HL-60/S4 (cell line): ENCODE measurements around the gene TGM3.

Experiments
- in situ Hi-C: fragments of 300-500 bp; cut with MboI; formaldehyde crosslinking; loops from 2 replicates; pipeline ENCODE4 v1.14.3; 2022; ENCODE audit warnings: low sequenced_read_pairs

The TGM3 gene

GRCh38 chr20:2335096-2335870 lies 39.5 kb downstream of the TGM3 start:
- in situ Hi-C loops = loop anchor here (10.0 kb wide), 1 partner anchor 120 kb away; no protein-coding TSS in a partner anchor

- in situ Hi-C loops = loop anchor here (10.0 kb wide), 1 partner anchor 122 kb away; no protein-coding TSS in a partner anchor
Measured at GRCh38 chr20:2336471-2336870, 40.7 kb downstream of the TGM3 start.

GRCh38 chr20:2337142-2337541 lies 41.3 kb downstream of the TGM3 start:
- in situ Hi-C loops = loop anchor here (10.0 kb wide), 1 partner anchor 122 kb away; no protein-coding TSS in a partner anchor

- in situ Hi-C loops = loop anchor here (10.0 kb wide), 1 partner anchor 124 kb away; no protein-coding TSS in a partner anchor
Measured at GRCh38 chr20:2338411-2339066, 42.7 kb downstream of the TGM3 start.

GRCh38 chr20:2340136-2340535 lies 44.3 kb downstream of the TGM3 start:
- in situ Hi-C loops = no loop called here

- in situ Hi-C loops = no loop called here
Measured at GRCh38 chr20:2340823-2341222, 45.0 kb downstream of the TGM3 start.

- in situ Hi-C loops = no loop called here
Measured at GRCh38 chr20:2341336-2341735, 45.5 kb downstream of the TGM3 start.

GRCh38 chr20:2342243-2342642 lies 46.4 kb downstream of the TGM3 start:
- in situ Hi-C loops = no loop called here

- in situ Hi-C loops = no loop called here
Measured at GRCh38 chr20:2346188-2346587, 50.4 kb downstream of the TGM3 start.

GRCh38 chr20:2348336-2348735 lies 52.5 kb downstream of the TGM3 start:
- in situ Hi-C loops = no loop called here

GRCh38 chr20:2349801-2350200 lies 54.0 kb downstream of the TGM3 start:
- in situ Hi-C loops = no loop called here

- in situ Hi-C loops = no loop called here
Measured at GRCh38 chr20:2350606-2351005, 54.8 kb downstream of the TGM3 start.

GRCh38 chr20:2353231-2353630 lies 57.4 kb downstream of the TGM3 start:
- in situ Hi-C loops = no loop called here

GRCh38 chr20:2357114-2357513 lies 61.3 kb downstream of the TGM3 start:
- in situ Hi-C loops = no loop called here

GRCh38 chr20:2358006-2358405 lies 62.2 kb downstream of the TGM3 start:
- in situ Hi-C loops = no loop called here

GRCh38 chr20:2361035-2361593 lies 65.3 kb downstream of the TGM3 start:
- in situ Hi-C loops = no loop called here

- in situ Hi-C loops = no loop called here
Measured at GRCh38 chr20:2363187-2363586, 67.4 kb downstream of the TGM3 start.

GRCh38 chr20:2363587-2363986 lies 67.8 kb downstream of the TGM3 start:
- in situ Hi-C loops = no loop called here

- in situ Hi-C loops = no loop called here
Measured at GRCh38 chr20:2364044-2364443, 68.2 kb downstream of the TGM3 start.

GRCh38 chr20:2365091-2365490 lies 69.3 kb downstream of the TGM3 start:
- in situ Hi-C loops = no loop called here

- in situ Hi-C loops = no loop called here
Measured at GRCh38 chr20:2365666-2366065, 69.9 kb downstream of the TGM3 start.

- in situ Hi-C loops = no loop called here
Measured at GRCh38 chr20:2368621-2369020, 72.8 kb downstream of the TGM3 start.
